GM19452 (cell line): ENCODE measurements around the gene RAB13.

Experiments used
- ATAC-seq: cut with Tn5 transposase; IDR thresholded peaks from one replicate; pipeline ENCODE4 v1.9.1; 2021; ENCODE audit not compliant: unreplicated experiment

The RAB13 gene

DNA sequence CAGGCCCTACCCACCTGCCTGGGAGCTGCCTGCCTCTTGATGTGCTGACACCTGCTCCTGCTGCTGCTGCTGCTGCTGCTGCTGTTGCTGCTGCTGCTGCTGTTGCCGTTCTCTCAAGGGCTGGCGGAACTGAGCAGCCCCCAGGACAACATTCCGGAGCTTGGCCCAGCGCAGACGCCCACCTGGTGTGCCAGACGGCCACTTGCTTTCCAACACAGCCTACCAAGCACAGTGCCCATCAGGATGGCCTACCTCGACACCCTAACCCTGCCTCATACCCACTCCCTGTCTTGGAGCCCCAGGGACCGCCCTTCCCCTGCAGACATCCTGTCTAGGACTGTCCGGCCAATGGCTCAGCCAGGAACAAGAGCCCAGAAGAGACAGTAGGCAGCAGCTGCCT, 51.4 kb downstream of the RAB13 start:
- ATAC-seq: no peak

DNA sequence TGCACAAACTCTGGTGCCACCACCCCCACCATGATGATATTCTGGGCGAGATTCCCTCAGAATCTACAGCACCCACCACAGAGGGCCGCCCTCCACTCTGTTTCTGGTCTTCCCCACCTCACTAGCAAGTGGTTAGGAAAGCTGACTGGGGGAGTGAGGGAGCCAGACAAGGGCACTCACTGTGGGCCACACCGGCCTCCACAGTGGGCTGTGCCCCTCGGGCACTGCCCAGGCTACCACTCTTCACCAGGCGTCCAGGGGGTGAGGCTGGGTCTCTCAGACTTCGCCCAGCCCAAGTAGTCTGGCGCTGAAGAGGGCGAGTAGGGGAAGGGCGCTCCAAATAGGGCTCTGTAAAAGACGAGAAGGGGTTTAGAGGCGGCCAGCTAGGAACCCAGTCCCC, 52.2 kb downstream of the RAB13 start:
- no peak for ATAC-seq

DNA sequence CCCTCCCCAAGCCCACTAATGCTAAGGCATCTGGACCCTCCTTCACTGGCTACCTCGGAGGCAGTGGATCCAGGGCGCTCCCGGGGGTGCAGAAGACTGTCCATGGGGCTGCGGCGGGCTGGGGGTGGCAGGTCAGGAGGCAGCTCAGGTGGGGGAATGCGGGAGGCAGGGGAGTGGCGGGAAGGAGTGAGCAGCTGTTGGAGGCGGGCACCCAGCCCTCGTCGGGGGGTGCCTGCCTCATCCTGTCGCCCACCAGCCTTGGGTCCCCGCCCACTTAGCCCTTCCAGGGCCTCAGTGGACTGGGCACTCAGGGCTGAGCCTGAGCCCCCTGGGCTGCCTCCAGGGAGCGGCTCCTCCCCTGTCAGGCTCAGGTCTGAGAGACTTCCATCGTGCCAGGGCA, 52.7 kb downstream of the RAB13 start:
- ATAC-seq: no peak

DNA sequence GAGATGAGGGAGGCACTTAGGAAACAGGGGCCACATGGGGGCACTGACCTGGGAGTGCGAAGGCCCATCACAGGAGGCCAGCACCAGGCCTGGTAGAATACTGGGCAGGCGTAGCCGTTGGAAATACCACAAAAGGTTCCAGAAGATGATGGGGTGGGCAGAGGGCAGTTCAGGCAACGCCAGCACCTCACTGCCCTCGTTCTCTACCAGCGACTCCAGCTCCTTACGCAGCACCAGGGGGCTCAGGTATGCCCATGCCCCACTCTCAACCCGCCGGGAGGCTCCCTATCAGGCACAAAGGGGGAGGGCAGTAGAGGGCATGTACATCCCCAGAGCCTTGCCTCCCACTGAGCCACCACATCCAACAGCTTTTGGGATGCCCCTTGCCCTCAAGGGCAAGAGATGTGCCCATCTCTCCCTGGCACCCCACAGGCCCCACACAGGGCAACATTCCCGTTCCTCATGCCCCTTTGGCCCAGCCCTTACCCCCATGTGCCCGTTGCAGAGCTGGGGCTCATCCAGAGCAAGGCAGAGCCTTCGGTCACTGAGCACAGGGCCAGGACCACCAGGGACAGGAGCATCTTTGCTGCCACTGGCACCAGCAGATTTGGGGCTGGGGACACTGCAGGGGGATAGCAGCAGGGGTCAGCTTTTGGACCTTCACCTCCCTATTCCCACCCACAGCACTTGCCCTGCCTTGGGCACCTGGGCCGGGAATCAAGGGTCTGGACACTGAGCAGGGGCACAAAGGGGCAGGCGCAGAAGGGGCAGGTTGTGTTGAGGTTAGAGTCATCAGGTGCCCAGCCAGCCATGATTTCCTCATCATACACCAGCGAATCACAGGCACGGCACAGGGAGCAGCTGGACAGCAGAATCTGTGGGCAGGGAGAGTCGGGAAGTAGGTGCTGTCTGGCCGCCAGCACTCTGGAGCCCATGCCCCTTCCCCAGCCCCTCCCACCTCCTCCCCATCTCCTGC, 53.7 kb downstream of the RAB13 start:
- no peak for ATAC-seq
